ENCODE data around the gene RUBCNL.

RUBCNL gene

GRCh38 chr13:46386392-46387063, 524 bp downstream of the RUBCNL start:
- peaks cover 47% of the 10 kb centered on the region for H3K4me1 ChIP-seq (ENCODE audit: low read length)
- H3K4me3 ChIP-seq (ENCODE audit: low read length) = peak overlapping the region; percentile 82
- H3K27me3 ChIP-seq (ENCODE audit: low read depth, low read length) = no peaks in the 10 kb centered on the region
- H3K36me3 ChIP-seq (replicated peaks; ENCODE audit: low read depth, low read length) = peaks cover 27% of the 10 kb centered on the region
- no peaks in the 10 kb centered on the region for H4K20me1 ChIP-seq (ENCODE audit: insufficient read depth, low read length)
- no peaks in the 10 kb centered on the region for H3K9me3 ChIP-seq (ENCODE audit: insufficient read depth, low read length)
- H3K4me2 ChIP-seq (ENCODE audit: low read length) = peak overlapping the region; percentile 95
- TF ChIP-seq CTCF (IDR thresholded peaks at IDR 0.05; ENCODE audit: low read depth, low read length) (no peak), EZH2phosphoT487 (IDR thresholded peaks at IDR 0.05; ENCODE audit: low read depth) (no peak)
- peak overlapping the region; percentile 96 for H3K9ac ChIP-seq (ENCODE audit: low read length)
- peaks cover 92% of the 10 kb centered on the region for H3K79me2 ChIP-seq (ENCODE audit: low read length)
- H2AFZ ChIP-seq (ENCODE audit: low read depth, low read length) = no peak overlapping the region
- peak overlapping the region; percentile 93 for H3K27ac ChIP-seq (ENCODE audit: low read length)

DNA sequence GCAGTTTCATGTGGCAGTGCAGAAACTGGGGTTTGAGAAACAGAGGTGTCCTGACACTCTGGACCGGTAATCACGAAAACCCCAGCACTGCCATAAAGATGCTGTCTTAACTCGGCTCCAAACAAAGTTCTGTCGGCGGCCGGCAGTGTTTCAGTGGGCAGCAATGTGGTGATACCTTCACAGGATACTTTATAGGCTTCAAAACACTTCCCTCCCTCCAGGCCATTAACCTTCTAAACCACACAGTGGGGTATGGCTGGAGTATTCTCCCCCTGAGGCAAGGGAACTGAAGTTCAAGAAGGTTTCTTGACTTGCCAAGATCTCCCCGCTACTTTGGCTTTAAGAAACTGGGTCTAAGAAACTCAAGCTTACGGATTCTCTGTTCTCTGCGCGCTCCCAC, 1.1 kb downstream of the RUBCNL start:
- no peak for TF ChIP-seq CTCF (IDR thresholded peaks at IDR 0.05; ENCODE audit: low read depth, low read length)
- no peak for TF ChIP-seq EZH2phosphoT487 (IDR thresholded peaks at IDR 0.05; ENCODE audit: low read depth)
- peak overlapping the region; percentile 93 for H3K27ac ChIP-seq (ENCODE audit: low read length)
- H2AFZ ChIP-seq (ENCODE audit: low read depth, low read length) = no peak overlapping the region
- H3K9me3 ChIP-seq (ENCODE audit: insufficient read depth, low read length) = no peaks in the 10 kb centered on the region
- H3K9ac ChIP-seq (ENCODE audit: low read length) = peak overlapping the region; percentile 96
- H3K79me2 ChIP-seq (ENCODE audit: low read length) = peaks cover 94% of the 10 kb centered on the region
- no peaks in the 10 kb centered on the region for H3K27me3 ChIP-seq (ENCODE audit: low read depth, low read length)
- H3K4me1 ChIP-seq (ENCODE audit: low read length) = peaks cover 53% of the 10 kb centered on the region
- peak overlapping the region; percentile 82 for H3K4me3 ChIP-seq (ENCODE audit: low read length)
- H3K4me2 ChIP-seq (ENCODE audit: low read length) = peak overlapping the region; percentile 95
- no peaks in the 10 kb centered on the region for H4K20me1 ChIP-seq (ENCODE audit: insufficient read depth, low read length)
- peaks cover 27% of the 10 kb centered on the region for H3K36me3 ChIP-seq (replicated peaks; ENCODE audit: low read depth, low read length)

DNA sequence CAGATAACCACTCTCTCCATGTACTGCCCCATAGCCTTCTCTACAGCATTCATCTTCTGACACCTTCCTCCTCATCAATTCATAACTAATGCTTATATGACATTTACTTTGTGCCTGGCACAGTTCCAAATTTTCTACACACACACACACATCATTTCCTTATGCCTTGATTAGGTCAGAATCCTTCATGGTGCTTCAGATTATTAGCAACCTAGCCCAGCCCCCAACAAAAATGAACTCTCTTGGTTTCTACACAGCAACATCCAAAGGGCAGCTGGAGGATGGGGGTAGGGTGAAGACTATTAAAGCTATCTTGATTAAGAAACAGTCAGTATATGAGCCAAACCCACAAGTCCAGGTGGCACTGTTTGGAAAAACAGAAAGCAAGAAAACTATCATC, 3.7 kb downstream of the RUBCNL start:
- peak overlapping the region; percentile 93 for H3K27ac ChIP-seq (ENCODE audit: low read length)
- no peaks in the 10 kb centered on the region for H4K20me1 ChIP-seq (ENCODE audit: insufficient read depth, low read length)
- H3K4me3 ChIP-seq (ENCODE audit: low read length) = peak overlapping the region; percentile 82
- peak overlapping the region; percentile 96 for H3K9ac ChIP-seq (ENCODE audit: low read length)
- TF ChIP-seq EZH2phosphoT487 (IDR thresholded peaks at IDR 0.05; ENCODE audit: low read depth) = no peak
- no peak for TF ChIP-seq CTCF (IDR thresholded peaks at IDR 0.05; ENCODE audit: low read depth, low read length)
- H3K4me1 ChIP-seq (ENCODE audit: low read length) = peaks cover 54% of the 10 kb centered on the region
- peak overlapping the region; percentile 95 for H3K4me2 ChIP-seq (ENCODE audit: low read length)
- H3K36me3 ChIP-seq (replicated peaks; ENCODE audit: low read depth, low read length) = peaks cover 34% of the 10 kb centered on the region
- no peaks in the 10 kb centered on the region for H3K9me3 ChIP-seq (ENCODE audit: insufficient read depth, low read length)
- H2AFZ ChIP-seq (ENCODE audit: low read depth, low read length) = no peak overlapping the region
- peaks cover 98% of the 10 kb centered on the region for H3K79me2 ChIP-seq (ENCODE audit: low read length)
- no peaks in the 10 kb centered on the region for H3K27me3 ChIP-seq (ENCODE audit: low read depth, low read length)

GRCh38 chr13:46382224-46382623, 4.8 kb downstream of the RUBCNL start:
- H3K27me3 ChIP-seq (ENCODE audit: low read depth, low read length) = no peaks in the 10 kb centered on the region
- H4K20me1 ChIP-seq (ENCODE audit: insufficient read depth, low read length) = no peaks in the 10 kb centered on the region
- peaks cover 43% of the 10 kb centered on the region for H3K36me3 ChIP-seq (replicated peaks; ENCODE audit: low read depth, low read length)
- TF ChIP-seq CTCF (IDR thresholded peaks at IDR 0.05; ENCODE audit: low read depth, low read length) (no peak), EZH2phosphoT487 (IDR thresholded peaks at IDR 0.05; ENCODE audit: low read depth) (no peak)
- H3K4me2 ChIP-seq (ENCODE audit: low read length) = peak overlapping the region; percentile 95
- peak overlapping the region; percentile 93 for H3K27ac ChIP-seq (ENCODE audit: low read length)
- peak overlapping the region; percentile 96 for H3K9ac ChIP-seq (ENCODE audit: low read length)
- peaks cover 66% of the 10 kb centered on the region for H3K4me1 ChIP-seq (ENCODE audit: low read length)
- no peak overlapping the region for H2AFZ ChIP-seq (ENCODE audit: low read depth, low read length)
- peaks cover 98% of the 10 kb centered on the region for H3K79me2 ChIP-seq (ENCODE audit: low read length)
- peak overlapping the region; percentile 82 for H3K4me3 ChIP-seq (ENCODE audit: low read length)
- peaks cover under 1% of the 10 kb centered on the region; the same call in 1 of the 2 replicates for H3K9me3 ChIP-seq (ENCODE audit: insufficient read depth, low read length)
